Endothelial cell of umbilical vein (primary cell): Measurements from ENCODE around the gene SERPINE1. TPM values are rescaled to one million over a fixed set of nuclear protein-coding genes. Genes with fewer than 3 reads are reported as not detected.
A peak's percentile ranks its signal among the peaks of the same experiment; 100 is the strongest.

Source experiments
- BruUV-seq: library from RNA; stranded (reverse); fragments of 400-500 nt; replicated peaks from 2 replicates; lab custom pipeline; 2021; lab: Mats Ljungman, UMichigan
- CTCF ChIA-PET: fragments of 300-600, 350-600 bp; sonication (Branson Sonifier 250); formaldehyde crosslinking; loops from one replicate; lab custom pipeline; 2021; ENCODE audit warnings: antibody characterized with exemption, inconsistent platforms; lab: Charles Lee
- POLR2A ChIA-PET: fragments of 300-600, 350-600 bp; sonication (Branson Sonifier 250); formaldehyde crosslinking; loops from one replicate; lab custom pipeline; 2021; ENCODE audit warnings: antibody characterized with exemption, inconsistent platforms; lab: Charles Lee
- DNase-seq: peaks from one replicate; pipeline ENCODE4 v3.0.0-alpha.2; 2011; ENCODE audit warnings: low read depth, low spot score
- FAIRE-seq: peaks from 2 replicates; lab custom pipeline; 2011; peaks lifted over from hg19 to GRCh38; lab: Jason Lieb, UNC
- H2AFZ ChIP-seq: 2 replicates; pipeline ENCODE4 v1.6.0; 2012; ENCODE audit warnings: low read depth, low read length, control low read depth, inconsistent platforms
- H3K27ac ChIP-seq: 2 replicates; pipeline ENCODE4 v1.5.1; 2011; ENCODE audit warnings: low read depth, mild to moderate bottlenecking, control low read depth, low read length, moderate library complexity; ENCODE audit not compliant: insufficient read depth
- H3K27me3 ChIP-seq, 2 experiments: 2 replicates each; pipeline versions ENCODE4 v1.6.0 to v1.6.1; 2011; ENCODE audit warnings: low read length in 2 of 2, mixed read lengths in 1 of 2; ENCODE audit not compliant: control insufficient read depth in 2 of 2, insufficient read depth in 2 of 2
- H3K36me3 ChIP-seq, 2 experiments: 2 replicates in 1 of 2; 3 replicates in 1 of 2; pipeline ENCODE4 v1.5.1; 2011; ENCODE audit warnings: low read length in 2 of 2, mild to moderate bottlenecking in 1 of 2, moderate library complexity in 1 of 2; ENCODE audit not compliant: control insufficient read depth in 2 of 2, insufficient read depth in 2 of 2; ENCODE audit errors: extremely low read depth in 1 of 2
- H3K4me1 ChIP-seq: 3 replicates; pipeline ENCODE4 v1.5.1; 2011; ENCODE audit warnings: mild to moderate bottlenecking, low read length; ENCODE audit not compliant: control insufficient read depth, insufficient read depth; ENCODE audit errors: extremely low read depth
- H3K4me2 ChIP-seq: 2 replicates; pipeline ENCODE4 v1.6.1; 2011; ENCODE audit warnings: low read length, control low read depth, mixed read lengths; ENCODE audit not compliant: insufficient read depth
- H3K4me3 ChIP-seq, 3 experiments: fragments of 200-600 bp in 1 of 3; sonication (generic), shearing (Covaris generic) in 1 of 3; replicated peaks in 1 of 3; 2 replicates each; pipeline ENCODE4 v1.5.1; 2011 to 2016; ENCODE audit warnings: control low read depth in 3 of 3, low read length in 3 of 3, mild to moderate bottlenecking in 2 of 3, inconsistent platforms in 1 of 3, low read depth in 1 of 3, moderate library complexity in 1 of 3; ENCODE audit not compliant: insufficient read depth in 1 of 3
- H3K79me2 ChIP-seq: 2 replicates; pipeline ENCODE4 v1.6.0; 2012; ENCODE audit warnings: low read length, inconsistent platforms; ENCODE audit not compliant: control insufficient read depth, insufficient read depth
- H3K9ac ChIP-seq: replicated peaks from 2 replicates; pipeline ENCODE3; 2011; ENCODE audit warnings: low read length, control low read depth; ENCODE audit not compliant: insufficient read depth; ENCODE audit errors: extremely low read depth
- H3K9me1 ChIP-seq: replicated peaks from 3 replicates; pipeline ENCODE4 v1.6.0; 2011; ENCODE audit warnings: mild to moderate bottlenecking, low read length; ENCODE audit not compliant: control insufficient read depth, insufficient read depth; ENCODE audit errors: extremely low read depth
- H3K9me3 ChIP-seq: replicated peaks from 2 replicates; pipeline ENCODE4 v1.5.1; 2012; ENCODE audit warnings: low read length, inconsistent platforms; ENCODE audit not compliant: control insufficient read depth, insufficient read depth
- H4K20me1 ChIP-seq: replicated peaks from 2 replicates; pipeline ENCODE3; 2011; ENCODE audit warnings: mild to moderate bottlenecking, low read length; ENCODE audit not compliant: control insufficient read depth, insufficient read depth; ENCODE audit errors: extremely low read depth
- EZH2 ChIP-seq: IDR thresholded peaks from 2 replicates; pipeline ENCODE4 v1.6.1; 2012; ENCODE audit warnings: borderline replicate concordance, low read depth, mild to moderate bottlenecking, moderate library complexity, low read length, inconsistent platforms; ENCODE audit not compliant: severe bottlenecking
- POLR2A ChIP-seq: IDR thresholded peaks from 2 replicates; pipeline ENCODE4 v1.6.1; 2012; ENCODE audit warnings: low read depth, mild to moderate bottlenecking, control low read depth, low read length
- dilution Hi-C: fragments of 300-500 bp; cut with MboI; formaldehyde crosslinking; loops from one replicate; pipeline ENCODE4 v1.15.0; 2019; ENCODE audit warnings: low sequenced_read_pairs; ENCODE audit not compliant: extremely low pct_ligation_motif_present
- intact Hi-C: fragments of 100-400 bp; cut with micrococcal nuclease; formaldehyde crosslinking; loops from one replicate; pipeline ENCODE4 v1.10.0; 2022
- polyA plus RNA-seq, 4 experiments: library from polyadenylated mRNA; depleted of rRNA in 3 of 4; stranded (reverse) in 3 of 4; unstranded in 1 of 4; fragments of >200 nt; gene quantifications; 2 replicates each; pipeline versions ENCODE4 v1.2.1 to v1.2.3, GENCODE V29; 2011 to 2012; ENCODE audit warnings: missing spikeins in 1 of 4
- total RNA-seq: library from RNA; stranded (reverse); gene quantifications from 2 replicates; pipeline ENCODE4 v1.2.3, GENCODE V29; 2021

The SERPINE1 gene
- total and polyA plus RNA-seq, 2 donors (not counting 3 experiments of a cell fraction or from before 2014, with no cell fraction given) = 2,296 to 4,637 TPM

- no peak overlapping the region for H3K4me2 ChIP-seq
- peaks cover 0 to 9% of the 10 kb centered on the region in 2 experiments for H3K36me3 ChIP-seq
- no peak overlapping the region for H3K9ac ChIP-seq
- peaks cover 16% of the 10 kb centered on the region for H3K4me1 ChIP-seq
- H3K9me3 ChIP-seq = no peaks in the 10 kb centered on the region
- no TSS peak for BruUV-seq
- no peaks in the 10 kb centered on the region for H4K20me1 ChIP-seq
- ChIA-PET CTCF (interaction anchor here (1.1 to 2.6 kb wide), 6 partner anchors 11 to 119 kb away, joined by 3 to 34 read pairs (median 10); no protein-coding TSS in a partner anchor), POLR2A (interaction anchor here (1.0 kb wide), 1 partner anchor 37 kb away, joined by 3 read pairs; the partner anchor contains the start of gene SERPINE1)
- TF ChIP-seq EZH2 (peak; percentile 89), POLR2A (no peak)
- intact Hi-C loops = loop anchor here (10.0 kb wide), 1 partner anchor 269 kb away; the partner anchor contains the start of gene ACHE
- H2AFZ ChIP-seq = peak overlapping the region; percentile 19
- DNase-seq (no peak), FAIRE-seq (no peak)
- no peak overlapping the region for H3K4me3 ChIP-seq
- no peaks in the 10 kb centered on the region for H3K9me1 ChIP-seq
- no peaks in the 10 kb centered on the region for H3K79me2 ChIP-seq
- H3K27me3 ChIP-seq = peaks cover 37 to 45% of the 10 kb centered on the region in 2 experiments
- dilution Hi-C loops = no loop called here
- no peak overlapping the region for H3K27ac ChIP-seq
Measured at GRCh38 chr7:101163279-101164070, 36.6 kb downstream of the SERPINE1 start.

- H3K4me1 ChIP-seq = peaks cover 16% of the 10 kb centered on the region
- H3K4me2 ChIP-seq = no peak overlapping the region
- H3K79me2 ChIP-seq = no peaks in the 10 kb centered on the region
- no peaks in the 10 kb centered on the region for H3K9me1 ChIP-seq
- no peak overlapping the region for H3K9ac ChIP-seq
- peak; percentile 38 for DNase-seq
- TF ChIP-seq EZH2 = peak; percentile 94
- TF ChIP-seq POLR2A = no peak
- dilution Hi-C loops = no loop called here
- H3K9me3 ChIP-seq = no peaks in the 10 kb centered on the region
- H3K27me3 ChIP-seq = peaks cover 43 to 49% of the 10 kb centered on the region in 2 experiments
- no peak for FAIRE-seq
- H2AFZ ChIP-seq = no peak overlapping the region
- intact Hi-C loops = loop anchor here (10.0 kb wide), 1 partner anchor 269 kb away; the partner anchor contains the start of gene ACHE
- H3K27ac ChIP-seq = no peak overlapping the region
- CTCF ChIA-PET = interaction anchor here (1.1 to 2.6 kb wide), 4 partner anchors 10 to 70 kb away, joined by 4 to 34 read pairs (median 10); no protein-coding TSS in a partner anchor
- no TSS peak for BruUV-seq
- no peaks in the 10 kb centered on the region for H4K20me1 ChIP-seq
- POLR2A ChIA-PET = no interaction called here
- H3K4me3 ChIP-seq = no peak overlapping the region
- H3K36me3 ChIP-seq = peaks cover 0 to 4% of the 10 kb centered on the region in 2 experiments
Measured at GRCh38 chr7:101164071-101164840, 37.4 kb downstream of the SERPINE1 start.
